Caco-2 (cell line): ENCODE data around the gene OMP. TPM values are rescaled to one million over a fixed set of nuclear protein-coding genes. Genes with fewer than 3 reads are reported as not detected.

ENCODE experiments used
- BruUV-seq: library from RNA; stranded (reverse); fragments of 400-500 nt; replicated peaks from 2 replicates; lab custom pipeline; 2021; lab: Mats Ljungman, UMichigan
- CTCF ChIA-PET: fragments of 300-600 bp; sonication (Branson Sonifier 250); formaldehyde crosslinking; loops from one replicate; lab custom pipeline; 2022; ENCODE audit warnings: antibody characterized with exemption; lab: Charles Lee
- POLR2A ChIA-PET: fragments of 300-600 bp; sonication (Branson Sonifier 250); formaldehyde crosslinking; loops from one replicate; lab custom pipeline; 2022; ENCODE audit warnings: antibody characterized with exemption; lab: Charles Lee
- DNase-seq, 2 experiments: peaks; one replicate each; pipeline versions ENCODE4 v3.0.0 to v3.0.0-alpha.2; 2020 to 2022
- H3K27me3 ChIP-seq: replicated peaks from 2 replicates; pipeline ENCODE4 v1.6.0; 2011; ENCODE audit warnings: low read length; ENCODE audit not compliant: control insufficient read depth, insufficient read depth
- H3K36me3 ChIP-seq: 2 replicates; pipeline ENCODE4 v1.5.1; 2011; ENCODE audit warnings: low read length; ENCODE audit not compliant: control insufficient read depth, insufficient read depth
- H3K4me1 ChIP-seq: fragments of 250-450 bp; sonication (Bioruptor Pico); 2 replicates; pipeline ENCODE4 v1.5.1; 2020; ENCODE audit warnings: mild to moderate bottlenecking
- H3K4me3 ChIP-seq: 2 replicates; pipeline ENCODE4 v1.5.1; 2011; ENCODE audit warnings: low read depth, mild to moderate bottlenecking, control low read depth, low read length
- H3K9me3 ChIP-seq: fragments of 250-450 bp; sonication (Bioruptor Pico); 2 replicates; pipeline ENCODE4 v1.5.1; 2020; ENCODE audit warnings: mild to moderate bottlenecking, moderate library complexity
- H3K27ac Mint-ChIP-seq: one replicate; pipeline ENCODE4 v1.8.0; 2022; ENCODE audit warnings: mixed read lengths; ENCODE audit not compliant: unreplicated experiment
- H3K27me3 Mint-ChIP-seq: one replicate; pipeline ENCODE4 v1.8.0; 2022; ENCODE audit warnings: mixed read lengths; ENCODE audit not compliant: insufficient read depth, unreplicated experiment
- H3K36me3 Mint-ChIP-seq: one replicate; pipeline ENCODE4 v1.8.0; 2022; ENCODE audit warnings: mild to moderate bottlenecking, mixed read lengths; ENCODE audit not compliant: insufficient read depth, unreplicated experiment
- H3K4me1 Mint-ChIP-seq: one replicate; pipeline ENCODE4 v1.8.0; 2022; ENCODE audit warnings: low read depth, mixed read lengths; ENCODE audit not compliant: unreplicated experiment
- H3K4me3 Mint-ChIP-seq: one replicate; pipeline ENCODE4 v1.8.0; 2022; ENCODE audit warnings: mild to moderate bottlenecking, moderate library complexity, mixed read lengths; ENCODE audit not compliant: unreplicated experiment
- H3K9me3 Mint-ChIP-seq: one replicate; pipeline ENCODE4 v1.8.0; 2022; ENCODE audit warnings: mixed read lengths; ENCODE audit not compliant: unreplicated experiment
- intact Hi-C: fragments of 100-400 bp; cut with micrococcal nuclease; formaldehyde crosslinking; loops from one replicate; pipeline ENCODE4 v1.10.0; 2022; ENCODE audit not compliant: unreplicated experiment
- total RNA-seq: library from RNA; stranded (reverse); gene quantifications from 2 replicates; pipeline ENCODE4 v1.2.3, GENCODE V29; 2022
- TF ChIP-seq, protein P1 (sequence below), 2 experiments: fragments of 200-600 bp in 1 of 2; IDR thresholded peaks; 1 replicate in 1 of 2; 2 replicates in 1 of 2; pipeline versions ENCODE4 v1.5.1 to v1.8.0; 2011 to 2022; ENCODE audit warnings: antibody characterized with exemption in 1 of 2, control low read depth in 1 of 2, inconsistent platforms in 1 of 2, low read depth in 1 of 2, low read length in 1 of 2, mild to moderate bottlenecking in 1 of 2, moderate library complexity in 1 of 2; ENCODE audit not compliant: insufficient read depth in 1 of 2, severe bottlenecking in 1 of 2, unreplicated experiment in 1 of 2

OMP gene
- total RNA-seq, 1 experiment from 2014 or later, result 0.70 TPM

DNA sequence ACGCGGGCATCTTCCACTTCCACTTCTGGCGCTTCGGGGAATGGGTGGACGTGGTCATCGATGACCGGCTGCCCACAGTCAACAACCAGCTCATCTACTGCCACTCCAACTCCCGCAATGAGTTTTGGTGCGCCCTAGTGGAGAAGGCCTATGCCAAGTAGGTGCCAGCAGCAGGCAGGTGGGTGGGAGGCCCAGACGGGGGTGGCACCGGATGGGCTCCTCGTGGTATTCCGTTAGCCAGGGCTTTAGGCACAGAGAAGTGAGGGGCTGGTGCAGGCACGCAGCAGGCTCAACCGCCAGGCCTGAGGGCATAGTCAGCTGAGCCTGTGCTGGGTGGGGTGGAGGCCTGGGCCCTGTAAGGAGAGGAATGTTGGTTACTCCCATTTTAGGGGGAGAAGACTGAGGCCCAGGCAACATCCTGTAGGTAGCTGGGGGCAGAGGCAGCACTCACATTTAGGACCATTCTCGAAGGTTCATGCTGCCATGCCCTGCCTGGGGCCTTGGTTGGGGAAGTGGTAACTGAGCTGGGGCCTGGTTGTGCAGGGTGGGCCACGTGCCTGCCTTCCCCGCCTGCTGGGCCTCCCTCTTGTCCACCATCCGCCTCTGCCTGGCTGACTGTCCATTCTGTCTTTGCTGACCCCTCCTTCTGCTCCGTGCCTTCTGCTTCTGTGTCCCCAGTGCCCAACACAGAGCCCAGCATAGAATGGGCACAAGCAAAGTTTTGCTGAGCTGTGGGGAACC is 10.2 kb downstream of the OMP start:
- no peaks in the 10 kb centered on the region for H3K9me3 ChIP-seq
- intact Hi-C loops, result loop anchor here (1.0 kb wide), 1 partner anchor 66 kb away; no protein-coding TSS in a partner anchor
- no peak overlapping the region for H3K4me3 ChIP-seq
- TF ChIP-seq, protein P1, sequence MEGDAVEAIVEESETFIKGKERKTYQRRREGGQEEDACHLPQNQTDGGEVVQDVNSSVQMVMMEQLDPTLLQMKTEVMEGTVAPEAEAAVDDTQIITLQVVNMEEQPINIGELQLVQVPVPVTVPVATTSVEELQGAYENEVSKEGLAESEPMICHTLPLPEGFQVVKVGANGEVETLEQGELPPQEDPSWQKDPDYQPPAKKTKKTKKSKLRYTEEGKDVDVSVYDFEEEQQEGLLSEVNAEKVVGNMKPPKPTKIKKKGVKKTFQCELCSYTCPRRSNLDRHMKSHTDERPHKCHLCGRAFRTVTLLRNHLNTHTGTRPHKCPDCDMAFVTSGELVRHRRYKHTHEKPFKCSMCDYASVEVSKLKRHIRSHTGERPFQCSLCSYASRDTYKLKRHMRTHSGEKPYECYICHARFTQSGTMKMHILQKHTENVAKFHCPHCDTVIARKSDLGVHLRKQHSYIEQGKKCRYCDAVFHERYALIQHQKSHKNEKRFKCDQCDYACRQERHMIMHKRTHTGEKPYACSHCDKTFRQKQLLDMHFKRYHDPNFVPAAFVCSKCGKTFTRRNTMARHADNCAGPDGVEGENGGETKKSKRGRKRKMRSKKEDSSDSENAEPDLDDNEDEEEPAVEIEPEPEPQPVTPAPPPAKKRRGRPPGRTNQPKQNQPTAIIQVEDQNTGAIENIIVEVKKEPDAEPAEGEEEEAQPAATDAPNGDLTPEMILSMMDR (IDR thresholded peaks at IDR 0.05; ENCODE audit: insufficient read depth in 1 of 2, low read depth in 1 of 2, low read length in 1 of 2, severe bottlenecking in 1 of 2, unreplicated experiment in 1 of 2), result no peak
- no peak overlapping the region for H3K4me3 Mint-ChIP-seq
- no peaks in the 10 kb centered on the region for H3K9me3 Mint-ChIP-seq
- H3K36me3 Mint-ChIP-seq, result no peaks in the 10 kb centered on the region
- H3K27me3 ChIP-seq, result no peaks in the 10 kb centered on the region
- ChIA-PET POLR2A (no interaction called here), CTCF (interaction anchor here (0.6 to 1.6 kb wide), 8 partner anchors 14 to 1983 kb away, joined by 3 to 9 read pairs (median 6); no protein-coding TSS in a partner anchor)
- no peaks in the 10 kb centered on the region for H3K4me1 ChIP-seq
- no peak overlapping the region for H3K27ac Mint-ChIP-seq
- BruUV-seq, result no TSS peak
- H3K36me3 ChIP-seq, result no peaks in the 10 kb centered on the region
- no peak for DNase-seq
- no peaks in the 10 kb centered on the region for H3K27me3 Mint-ChIP-seq
- H3K4me1 Mint-ChIP-seq, result peaks cover 7% of the 10 kb centered on the region

DNA sequence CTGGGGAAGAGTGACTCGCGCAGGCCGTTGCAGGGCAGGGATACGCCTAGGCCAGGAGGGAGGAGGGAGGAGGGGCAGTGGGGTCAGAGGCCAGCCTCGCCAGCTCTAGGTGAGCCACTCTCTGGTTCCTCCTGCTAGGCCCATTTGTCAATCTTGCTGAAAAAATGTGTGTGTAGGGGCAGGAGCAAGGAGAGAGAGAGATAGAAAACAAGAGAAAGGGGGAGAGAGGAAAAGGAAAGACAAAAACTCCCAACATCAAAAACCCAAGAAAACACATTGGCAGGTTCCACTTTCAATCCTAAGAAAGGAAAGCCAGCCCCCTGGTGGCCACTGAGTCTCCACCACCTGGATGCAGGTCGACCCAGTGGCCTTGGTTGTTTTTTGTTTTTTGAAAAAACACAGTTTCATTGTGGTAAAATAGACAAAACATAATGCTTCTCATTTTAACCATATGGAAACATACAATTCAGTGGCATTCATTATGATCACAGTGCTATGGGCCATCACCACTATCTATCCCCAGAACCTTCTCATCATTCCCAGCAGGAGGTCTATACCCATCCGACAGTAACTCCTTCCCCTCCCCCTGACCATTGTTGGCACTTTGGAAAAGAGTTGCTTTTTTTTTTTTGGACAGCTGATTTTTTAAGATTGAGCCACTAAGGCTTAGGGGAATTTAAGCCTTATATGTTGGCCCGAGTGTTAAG is 10.9 kb downstream of the OMP start:
- Mint-ChIP-seq H3K9me3 (no peaks in the 10 kb centered on the region), H3K27me3 (no peaks in the 10 kb centered on the region), H3K27ac (no peak overlapping the region), H3K4me1 (peaks cover under 1% of the 10 kb centered on the region), H3K4me3 (no peak overlapping the region), H3K36me3 (no peaks in the 10 kb centered on the region)
- ChIA-PET POLR2A (no interaction called here), CTCF (interaction anchor here (0.6 to 1.5 kb wide), 7 partner anchors 14 to 1983 kb away, joined by 3 to 9 read pairs (median 5); no protein-coding TSS in a partner anchor)
- DNase-seq, result peak in 1 of 2 experiments; percentile 76
- TF ChIP-seq, protein P1 (IDR thresholded peaks at IDR 0.05; ENCODE audit: insufficient read depth in 1 of 2, low read depth in 1 of 2, low read length in 1 of 2, severe bottlenecking in 1 of 2, unreplicated experiment in 1 of 2), result peak; percentile 96 to 98
- Histone ChIP-seq H3K27me3 (no peaks in the 10 kb centered on the region), H3K9me3 (no peaks in the 10 kb centered on the region), H3K4me1 (no peaks in the 10 kb centered on the region), H3K36me3 (no peaks in the 10 kb centered on the region), H3K4me3 (no peak overlapping the region)
- no TSS peak for BruUV-seq
- intact Hi-C loops, result loop anchor here (1.0 kb wide), 1 partner anchor 66 kb away; no protein-coding TSS in a partner anchor

DNA sequence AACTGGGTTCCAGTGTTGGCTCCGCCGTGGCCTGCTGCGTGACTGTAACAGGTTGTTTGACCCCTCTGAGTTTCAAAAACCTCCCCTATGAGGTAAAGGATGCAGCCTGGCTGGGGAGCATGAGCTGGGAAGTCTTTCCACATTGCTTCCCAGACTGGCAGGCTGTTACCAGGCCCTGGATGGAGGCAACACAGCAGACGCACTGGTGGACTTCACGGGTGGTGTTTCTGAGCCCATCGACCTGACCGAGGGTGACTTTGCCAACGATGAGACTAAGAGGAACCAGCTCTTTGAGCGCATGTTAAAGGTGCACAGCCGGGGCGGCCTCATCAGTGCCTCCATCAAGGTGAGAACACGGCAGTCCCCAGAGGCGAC is 11.4 kb downstream of the OMP start:
- intact Hi-C loops, result no loop called here

More for the DNA sequence above, 11.4 kb downstream of the OMP start:
- H3K27me3 Mint-ChIP-seq, result no peaks in the 10 kb centered on the region
- BruUV-seq, result no TSS peak
- Histone ChIP-seq H3K27me3 (no peaks in the 10 kb centered on the region), H3K4me1 (no peaks in the 10 kb centered on the region), H3K36me3 (no peaks in the 10 kb centered on the region), H3K9me3 (no peaks in the 10 kb centered on the region), H3K4me3 (no peak overlapping the region)
- H3K4me3 Mint-ChIP-seq, result no peak overlapping the region
- ChIA-PET POLR2A (no interaction called here), CTCF (interaction anchor here (0.6 to 1.4 kb wide), 4 partner anchors 48 to 392 kb away, joined by 3 to 9 read pairs (median 4); partner anchors contain the start of gene CAPN5)
- H3K36me3 Mint-ChIP-seq, result no peaks in the 10 kb centered on the region
- TF ChIP-seq, protein P1 (IDR thresholded peaks at IDR 0.05; ENCODE audit: insufficient read depth in 1 of 2, low read depth in 1 of 2, low read length in 1 of 2, severe bottlenecking in 1 of 2, unreplicated experiment in 1 of 2), result no peak
- DNase-seq, result no peak
- H3K9me3 Mint-ChIP-seq, result no peaks in the 10 kb centered on the region
- no peak overlapping the region for H3K27ac Mint-ChIP-seq
- no peaks in the 10 kb centered on the region for H3K4me1 Mint-ChIP-seq
